ENCODE data around the gene CBR4.

- TF ChIP-seq POLR2A (IDR thresholded peaks at IDR 0.05) (no peak), CTCF (IDR thresholded peaks at IDR 0.05) (no peak), POLR2AphosphoS5 (IDR thresholded peaks at IDR 0.05) (no peak)
Measured at GRCh38 chr4:169052594-169052945, 42.5 kb upstream of the CBR4 start.

Measured in sigmoid colon (tissue), 4 donors.